Neural cell (in vitro differentiated cells): ENCODE results near the gene NOMO2.
"Not testable (repeated sequence)": the region's sequence is repeated elsewhere in the genome, so short reads cannot be mapped to it uniquely, and the experiment has no call there.

ENCODE experiments used
- POLR2AphosphoS5 ChIP-seq: IDR thresholded peaks from 2 replicates; pipeline ENCODE4 v1.6.1; 2012
- RAD21 ChIP-seq: fragments of 450-650 bp; conservative IDR thresholded peaks from 2 replicates; pipeline ENCODE4 v1.6.1; 2014; ENCODE audit warnings: antibody characterized with exemption, mild to moderate bottlenecking, moderate library complexity
- TF ChIP-seq, protein P1 (sequence below): fragments of 450-650 bp; IDR thresholded peaks from 2 replicates; pipeline ENCODE4 v1.5.1; 2014; ENCODE audit warnings: antibody characterized with exemption, mild to moderate bottlenecking, moderate library complexity; ENCODE audit not compliant: poor library complexity, severe bottlenecking

- TF ChIP-seq, protein P1, sequence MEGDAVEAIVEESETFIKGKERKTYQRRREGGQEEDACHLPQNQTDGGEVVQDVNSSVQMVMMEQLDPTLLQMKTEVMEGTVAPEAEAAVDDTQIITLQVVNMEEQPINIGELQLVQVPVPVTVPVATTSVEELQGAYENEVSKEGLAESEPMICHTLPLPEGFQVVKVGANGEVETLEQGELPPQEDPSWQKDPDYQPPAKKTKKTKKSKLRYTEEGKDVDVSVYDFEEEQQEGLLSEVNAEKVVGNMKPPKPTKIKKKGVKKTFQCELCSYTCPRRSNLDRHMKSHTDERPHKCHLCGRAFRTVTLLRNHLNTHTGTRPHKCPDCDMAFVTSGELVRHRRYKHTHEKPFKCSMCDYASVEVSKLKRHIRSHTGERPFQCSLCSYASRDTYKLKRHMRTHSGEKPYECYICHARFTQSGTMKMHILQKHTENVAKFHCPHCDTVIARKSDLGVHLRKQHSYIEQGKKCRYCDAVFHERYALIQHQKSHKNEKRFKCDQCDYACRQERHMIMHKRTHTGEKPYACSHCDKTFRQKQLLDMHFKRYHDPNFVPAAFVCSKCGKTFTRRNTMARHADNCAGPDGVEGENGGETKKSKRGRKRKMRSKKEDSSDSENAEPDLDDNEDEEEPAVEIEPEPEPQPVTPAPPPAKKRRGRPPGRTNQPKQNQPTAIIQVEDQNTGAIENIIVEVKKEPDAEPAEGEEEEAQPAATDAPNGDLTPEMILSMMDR, result not testable (repeated sequence)
- TF ChIP-seq RAD21, POLR2AphosphoS5: not testable (repeated sequence)
Measured at GRCh38 chr16:18522637-18523036, 39.3 kb downstream of the NOMO2 start.
